HG02610 (cell line): ENCODE measurements around the gene MTAP.

ENCODE experiments used
- ATAC-seq: cut with Tn5 transposase; IDR thresholded peaks from one replicate; pipeline ENCODE4 v1.9.1; 2021; ENCODE audit warnings: mild to moderate bottlenecking, moderate library complexity; ENCODE audit not compliant: unreplicated experiment

The MTAP gene

DNA sequence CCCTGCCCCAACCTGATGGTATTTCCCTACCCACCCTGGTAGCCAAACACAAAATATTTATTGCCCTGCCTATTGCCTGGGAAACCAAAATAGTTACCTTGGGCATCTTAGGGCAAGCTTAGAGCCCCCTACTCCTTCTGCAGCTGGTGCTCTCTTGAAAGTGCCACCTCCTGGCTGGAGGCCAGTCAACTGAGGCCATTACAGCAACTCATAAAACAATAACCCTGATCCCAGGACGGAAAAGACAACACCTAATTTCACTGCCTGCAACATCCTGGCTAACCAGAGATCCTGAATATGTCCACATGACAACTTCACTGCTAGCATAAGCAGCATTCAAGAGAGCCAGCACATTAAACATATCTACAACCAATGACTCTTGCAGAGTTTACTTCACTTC is 38.7 kb downstream of the MTAP start:
- ATAC-seq, result no peak

DNA sequence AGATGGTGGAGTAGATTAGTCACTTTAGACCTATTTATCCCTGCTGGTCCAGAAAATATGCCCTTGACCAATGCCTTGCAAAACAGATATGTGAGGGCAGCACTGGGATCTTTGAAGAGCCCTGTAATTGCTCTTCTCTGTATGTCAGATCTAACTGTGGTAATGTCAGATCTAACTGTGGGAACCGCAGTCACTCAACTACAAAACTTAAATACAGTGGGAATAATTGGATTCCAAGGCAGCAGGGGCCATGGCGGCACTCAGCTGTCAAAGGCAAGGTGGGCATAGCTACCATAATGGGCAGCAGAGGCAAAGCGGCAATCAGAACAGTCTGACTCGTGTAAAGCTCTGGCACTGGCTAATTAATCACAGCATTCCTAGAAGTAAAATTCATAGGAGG is 46.2 kb downstream of the MTAP start:
- ATAC-seq, result no peak

DNA sequence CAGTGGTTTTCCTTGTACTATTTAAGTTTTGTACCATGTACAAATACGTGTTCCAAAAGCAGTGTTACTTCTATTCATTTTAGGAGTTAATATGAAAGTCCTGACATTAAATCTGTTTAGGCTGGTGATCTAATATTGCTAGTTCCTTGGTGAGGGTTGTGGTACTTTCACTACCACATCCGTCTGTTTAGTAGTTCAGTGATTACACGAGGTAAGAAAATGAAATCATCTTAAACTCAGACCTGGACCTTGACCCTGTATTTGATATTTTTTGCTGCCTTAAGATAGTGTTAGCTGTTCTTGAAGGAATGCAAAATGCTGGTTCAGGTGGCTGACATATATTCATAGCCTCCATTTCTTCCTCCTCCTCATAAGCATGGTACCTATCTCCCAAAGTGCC is 50.3 kb downstream of the MTAP start:
- peak; percentile 98 for ATAC-seq

DNA sequence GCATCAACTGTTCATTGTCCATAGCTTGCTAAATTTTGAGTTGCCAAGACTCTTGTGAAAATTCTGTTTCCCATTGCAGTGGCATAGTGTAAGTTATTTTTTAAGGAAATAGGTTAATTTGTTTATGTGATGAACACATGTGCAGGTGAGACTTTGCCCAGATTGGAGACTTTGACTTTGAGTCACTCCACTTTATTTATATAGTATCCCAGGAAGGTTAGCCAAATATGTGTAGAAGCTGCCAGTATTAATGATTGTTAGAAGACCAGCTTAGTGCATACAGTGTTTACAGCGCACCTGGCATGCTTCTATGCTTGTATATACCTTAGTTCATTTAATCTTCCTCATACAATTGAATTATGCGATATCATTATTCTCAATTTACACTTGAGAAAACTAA is 51.0 kb downstream of the MTAP start:
- ATAC-seq, result no peak

DNA sequence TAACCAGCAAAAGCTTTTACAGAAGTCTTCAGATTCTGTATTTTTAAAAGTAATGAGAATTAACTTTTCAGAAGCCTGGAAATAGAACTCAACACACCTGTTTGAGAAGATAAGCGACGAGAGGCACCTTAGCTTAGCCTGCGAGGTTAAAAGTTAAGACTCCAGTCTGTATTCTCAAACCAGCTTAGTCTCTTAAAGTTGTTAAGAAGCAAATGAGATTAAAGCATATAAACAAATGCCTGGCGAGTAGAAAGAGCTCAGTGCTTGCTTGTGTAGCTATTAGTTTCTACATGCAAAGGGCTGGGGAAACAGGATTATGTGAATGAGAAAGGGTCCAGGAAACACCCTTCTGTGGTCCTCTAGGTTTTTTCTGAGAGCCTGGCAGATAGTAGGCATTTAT is 51.7 kb downstream of the MTAP start:
- no peak for ATAC-seq

DNA sequence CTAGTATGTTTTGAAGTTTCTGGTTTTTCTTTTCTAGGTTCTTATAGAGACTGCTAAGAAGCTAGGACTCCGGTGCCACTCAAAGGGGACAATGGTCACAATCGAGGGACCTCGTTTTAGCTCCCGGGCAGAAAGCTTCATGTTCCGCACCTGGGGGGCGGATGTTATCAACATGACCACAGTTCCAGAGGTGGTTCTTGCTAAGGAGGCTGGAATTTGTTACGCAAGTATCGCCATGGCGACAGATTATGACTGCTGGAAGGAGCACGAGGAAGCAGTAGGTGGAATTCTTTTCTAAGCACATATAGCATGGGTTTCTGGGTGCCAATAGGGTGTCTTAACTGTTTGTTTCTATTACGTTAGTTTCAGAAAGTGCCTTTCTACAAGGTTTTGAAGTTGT is 52.2 kb downstream of the MTAP start:
- no peak for ATAC-seq

DNA sequence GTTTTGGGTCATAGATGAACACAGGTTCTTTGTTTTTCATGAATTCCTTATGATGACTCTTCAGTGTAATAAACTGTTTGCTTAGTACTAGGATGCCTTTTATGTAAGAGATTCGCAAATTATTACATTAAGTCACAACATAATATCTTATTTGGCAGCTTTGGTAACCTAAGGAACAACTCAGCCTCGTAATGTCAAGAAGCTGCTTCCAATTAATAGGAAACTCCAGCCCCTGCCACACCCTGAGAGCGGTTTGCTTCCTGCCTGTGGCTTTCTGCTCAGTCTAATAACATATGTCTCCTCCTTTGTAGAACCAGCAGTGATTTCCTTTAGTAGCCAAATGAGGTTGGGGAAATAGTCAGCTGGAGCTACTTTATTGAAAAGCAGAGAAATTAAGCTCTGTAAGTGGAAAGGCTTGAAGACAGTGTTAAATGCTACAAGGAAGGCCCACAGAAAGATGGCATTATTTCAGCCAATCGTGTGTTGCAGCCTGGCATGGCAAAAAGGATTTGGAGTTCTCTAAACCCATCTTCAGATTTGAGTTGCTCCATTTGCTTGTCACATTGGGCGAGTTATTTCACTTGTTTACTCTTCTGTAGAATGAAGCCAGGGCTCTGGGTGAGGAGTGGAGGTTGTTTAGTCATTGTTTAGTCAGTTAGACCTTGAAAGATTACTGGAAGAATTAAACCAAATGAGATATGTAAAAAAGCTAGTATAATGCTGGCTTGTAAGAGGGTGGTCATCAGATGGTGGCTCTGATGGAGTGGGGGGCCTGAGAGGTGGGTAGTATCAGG is 54.1 kb downstream of the MTAP start:
- ATAC-seq, result no peak

DNA sequence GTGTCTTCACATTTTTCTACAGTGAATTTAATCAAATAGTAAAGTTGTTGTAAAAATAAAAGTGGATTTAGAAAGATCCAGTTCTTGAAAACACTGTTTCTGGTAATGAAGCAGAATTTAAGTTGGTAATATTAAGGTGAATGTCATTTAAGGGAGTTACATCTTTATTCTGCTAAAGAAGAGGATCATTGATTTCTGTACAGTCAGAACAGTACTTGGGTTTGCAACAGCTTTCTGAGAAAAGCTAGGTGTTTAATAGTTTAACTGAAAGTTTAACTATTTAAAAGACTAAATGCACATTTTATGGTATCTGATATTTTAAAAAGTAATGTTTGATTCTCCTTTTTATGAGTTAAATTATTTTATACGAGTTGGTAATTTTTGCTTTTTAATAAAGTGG is 60.4 kb downstream of the MTAP start:
- ATAC-seq, result no peak

DNA sequence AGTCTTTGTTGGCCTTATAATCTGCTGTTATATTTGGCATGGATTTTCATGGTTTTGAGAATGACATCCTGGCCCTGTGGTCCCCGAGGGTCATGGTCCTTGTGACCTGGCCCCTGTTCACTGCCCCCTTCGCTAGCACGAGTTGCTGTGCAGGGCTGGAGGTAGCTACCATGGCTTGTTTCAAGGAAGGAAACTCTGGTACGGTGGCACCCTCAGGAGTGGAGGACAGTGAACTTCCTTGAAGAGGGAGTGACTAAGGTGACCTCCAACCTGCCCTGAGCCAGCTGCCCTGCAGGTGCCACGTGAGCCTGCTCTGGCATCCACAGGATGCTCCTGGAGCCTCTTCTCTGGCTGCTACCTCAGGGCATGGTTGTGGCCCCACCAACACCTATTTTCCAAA is 62.1 kb downstream of the MTAP start:
- ATAC-seq, result no peak

DNA sequence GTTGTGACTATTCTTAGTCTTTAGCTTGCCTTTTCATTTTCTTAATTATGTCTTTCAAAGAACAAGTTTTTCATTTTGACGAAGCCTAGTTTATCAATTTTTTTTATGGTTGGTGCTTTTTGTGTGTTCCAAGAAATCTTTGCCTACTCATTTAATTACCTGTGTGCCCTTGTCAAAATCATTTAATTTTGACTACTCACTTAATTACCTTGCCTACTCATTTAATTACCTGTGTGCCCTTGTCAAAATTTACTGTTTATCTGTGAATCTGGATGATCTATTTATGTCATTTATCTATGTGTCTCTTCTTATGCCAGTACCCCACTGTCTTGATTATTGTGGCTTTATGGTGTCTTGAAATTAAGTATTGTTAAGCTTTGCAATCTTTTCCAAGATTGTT is 63.9 kb downstream of the MTAP start:
- no peak for ATAC-seq

DNA sequence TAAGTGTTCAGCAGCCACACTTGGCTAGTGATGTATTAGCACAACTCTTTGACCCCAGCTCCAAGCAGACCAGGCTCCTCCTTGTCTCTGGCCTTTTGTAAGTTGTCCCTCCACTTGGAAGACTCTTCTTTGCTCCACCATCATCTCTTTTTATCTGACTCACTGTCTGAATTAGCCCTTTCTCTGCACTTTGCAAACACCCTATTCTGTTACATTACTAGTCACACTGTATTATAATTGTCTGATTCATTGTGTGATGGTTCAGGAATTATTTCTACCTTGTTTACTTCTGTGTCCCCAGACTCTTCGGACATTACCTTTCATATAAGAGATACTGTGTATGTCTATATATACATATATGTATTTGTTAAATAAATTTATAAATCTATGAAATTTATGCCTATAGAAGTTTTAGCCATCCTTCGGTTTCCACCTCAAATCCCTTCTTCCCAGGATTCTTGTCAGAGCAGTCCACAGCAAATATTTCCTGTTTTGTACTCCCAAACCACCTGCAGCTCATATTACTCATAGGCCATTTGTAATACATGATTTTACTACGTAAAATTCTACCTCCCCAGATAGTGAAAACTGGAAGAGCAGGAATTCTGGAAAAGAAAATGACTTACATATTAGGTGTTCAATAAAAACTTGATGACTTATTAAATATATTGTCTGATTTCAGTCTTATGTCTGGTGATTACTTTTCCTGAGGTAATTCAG is 69.0 kb downstream of the MTAP start:
- ATAC-seq, result no peak

DNA sequence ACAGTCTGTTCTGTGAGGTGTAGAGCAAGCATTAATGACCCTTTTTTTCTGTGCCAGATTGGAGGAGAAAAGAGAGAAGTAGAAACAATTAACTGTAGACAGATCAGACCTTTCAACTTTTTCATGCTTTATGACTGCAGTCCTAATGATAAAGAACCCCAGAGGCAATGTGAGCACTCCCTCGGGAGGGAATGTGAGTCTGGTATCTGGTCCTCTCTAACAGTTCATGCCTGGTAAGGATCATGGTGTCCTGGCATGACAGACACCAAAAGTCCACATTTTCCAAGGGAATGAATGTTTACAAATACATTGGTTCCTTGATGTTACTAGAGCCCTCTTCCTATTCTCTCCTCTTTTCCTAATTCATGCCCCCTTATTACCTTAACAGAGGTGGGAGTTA is 70.3 kb downstream of the MTAP start:
- ATAC-seq, result no peak

DNA sequence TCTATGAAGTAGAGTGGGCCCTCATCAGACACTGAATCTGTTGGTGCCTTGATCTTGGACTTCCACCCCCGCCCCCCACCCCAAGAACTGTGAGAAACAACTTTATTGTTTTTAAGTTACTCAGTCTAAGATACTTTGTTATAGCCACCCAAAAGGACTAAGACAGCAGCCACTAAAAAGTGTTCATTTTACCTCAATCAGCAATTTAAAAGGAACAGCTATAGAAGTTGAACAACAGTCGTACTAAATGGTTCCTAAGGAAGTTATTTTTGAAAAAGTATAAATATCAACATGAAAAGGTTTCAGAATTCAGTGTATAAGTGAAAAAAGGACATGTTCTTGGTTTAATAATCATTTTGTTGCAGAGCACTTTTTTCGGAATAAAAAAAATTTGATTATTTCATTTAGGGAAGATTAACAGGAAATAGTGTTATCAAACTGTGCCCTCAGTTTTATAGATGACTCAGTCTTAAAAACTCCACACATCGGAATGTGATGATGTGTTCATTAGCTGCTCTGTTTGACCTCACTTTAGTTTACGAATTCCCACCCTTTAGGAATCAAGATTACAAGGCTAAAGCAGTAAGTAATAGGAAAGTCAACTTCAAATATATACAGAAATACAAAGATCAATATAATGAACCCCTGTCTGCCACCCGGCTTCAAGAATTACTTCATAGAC is 71.2 kb downstream of the MTAP start:
- ATAC-seq, result no peak

DNA sequence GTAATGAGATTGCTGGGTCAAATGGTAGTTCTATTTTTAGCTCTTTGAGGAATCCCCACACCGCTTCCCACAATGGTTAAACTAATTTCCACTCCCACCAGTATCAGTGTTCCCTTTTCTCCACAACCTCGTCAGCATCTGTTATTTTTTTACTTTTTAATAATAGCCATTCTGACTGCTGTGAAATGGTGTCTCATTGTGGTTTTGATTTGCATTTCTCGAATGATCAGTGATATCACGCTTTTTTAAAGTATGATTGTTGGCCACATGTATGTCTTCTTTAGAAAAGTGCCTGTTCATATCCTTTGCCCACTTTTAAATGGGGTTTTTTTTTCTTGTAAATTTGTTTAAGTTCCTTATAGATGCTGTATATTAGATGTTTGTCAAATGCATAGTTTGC is 73.5 kb downstream of the MTAP start:
- no peak for ATAC-seq

DNA sequence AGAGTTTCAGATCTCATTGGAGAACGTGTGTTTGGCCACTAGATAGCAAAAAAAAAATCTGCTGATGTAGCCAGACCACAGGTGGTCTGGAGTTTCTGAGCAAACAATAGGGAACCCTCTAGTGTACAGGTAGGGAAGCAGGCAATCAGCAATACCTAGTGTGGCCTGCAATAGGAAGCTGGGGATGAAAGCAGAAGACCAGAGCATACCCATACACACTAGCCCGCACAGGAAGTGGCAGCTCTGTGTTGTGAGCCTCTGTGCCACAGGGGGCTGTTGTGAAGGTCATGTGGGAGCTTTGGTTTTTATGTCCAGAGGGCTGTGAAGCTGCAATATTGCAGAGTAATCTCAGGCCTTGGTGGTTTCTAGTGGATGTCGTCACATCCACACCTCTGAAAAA is 81.2 kb downstream of the MTAP start:
- ATAC-seq, result no peak

DNA sequence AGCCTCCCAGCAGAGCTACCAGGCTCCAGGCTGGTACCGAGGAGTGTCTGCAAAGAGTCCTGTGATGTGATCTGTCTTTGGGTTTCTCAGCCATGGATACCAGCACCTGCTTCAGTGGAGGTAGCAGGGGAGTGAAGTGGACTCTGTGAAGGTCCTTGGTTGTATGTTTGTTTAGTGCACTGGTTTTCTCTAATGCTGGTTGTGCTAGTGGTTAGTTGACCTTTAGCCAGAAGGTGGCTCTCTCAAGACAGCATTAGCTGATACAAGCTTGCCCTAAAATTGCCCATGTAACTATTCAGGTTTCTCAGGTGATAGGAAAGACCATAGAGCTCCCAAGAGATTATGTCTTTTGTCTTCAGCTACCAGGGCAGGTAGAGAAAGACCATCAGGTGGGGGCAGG is 87.2 kb downstream of the MTAP start:
- no peak for ATAC-seq

DNA sequence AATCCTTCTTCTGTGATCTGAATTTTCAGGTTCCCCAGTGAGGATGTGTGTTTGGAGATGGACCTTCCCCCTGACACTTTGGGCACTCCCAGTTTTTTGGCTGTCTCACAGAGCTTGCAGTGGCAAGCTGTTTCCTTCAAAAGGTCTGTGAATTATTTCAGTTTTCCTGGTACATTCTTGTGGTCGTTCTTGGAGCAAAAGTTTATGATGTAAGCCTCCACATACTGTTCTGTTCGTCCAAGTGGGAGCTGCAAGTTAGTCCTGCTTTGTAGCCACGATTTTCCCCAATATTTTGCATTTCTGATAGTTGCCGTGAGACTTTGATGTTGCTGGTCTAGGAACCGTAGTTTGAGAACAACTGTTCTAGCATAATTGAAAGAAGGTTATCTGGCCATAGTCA is 88.3 kb downstream of the MTAP start:
- no peak for ATAC-seq

DNA sequence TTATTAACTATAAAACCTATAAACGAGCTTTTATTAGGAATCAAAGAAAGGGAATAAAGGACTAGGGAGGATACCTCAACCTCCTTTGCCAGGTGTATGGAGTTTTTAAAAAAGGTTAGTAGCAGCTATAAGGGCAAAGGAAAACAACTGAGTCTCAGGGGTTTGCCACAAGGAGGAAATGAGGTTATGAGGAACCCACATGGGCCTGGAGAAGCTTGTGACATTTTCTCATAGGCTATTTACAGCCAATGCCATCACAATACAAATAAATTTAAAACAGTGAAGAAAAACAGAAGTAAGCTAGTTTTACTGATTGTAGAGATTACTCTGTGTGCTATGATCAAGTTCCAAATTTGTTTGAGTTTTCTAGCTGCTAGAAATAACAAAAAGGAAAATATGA is 99.1 kb downstream of the MTAP start:
- ATAC-seq, result no peak

DNA sequence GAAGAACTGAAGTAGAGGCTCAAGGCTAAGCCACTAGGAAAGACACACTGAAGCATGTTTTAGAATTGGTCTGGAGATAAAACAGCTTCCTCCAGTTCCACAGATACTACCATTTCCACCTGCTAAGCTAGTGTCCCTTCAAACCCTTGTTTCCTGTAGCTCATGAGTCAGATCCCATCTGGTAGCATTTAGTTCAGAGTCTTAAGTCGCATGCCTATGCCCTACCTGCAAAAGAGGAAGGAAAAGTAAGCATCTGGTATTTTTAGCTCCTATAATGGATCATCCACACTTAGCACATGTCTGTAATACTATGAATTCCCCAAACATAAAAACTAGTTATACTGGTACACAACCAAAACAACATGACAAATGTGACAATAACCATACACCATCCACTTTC is 99.7 kb downstream of the MTAP start:
- ATAC-seq, result peak; percentile 60

DNA sequence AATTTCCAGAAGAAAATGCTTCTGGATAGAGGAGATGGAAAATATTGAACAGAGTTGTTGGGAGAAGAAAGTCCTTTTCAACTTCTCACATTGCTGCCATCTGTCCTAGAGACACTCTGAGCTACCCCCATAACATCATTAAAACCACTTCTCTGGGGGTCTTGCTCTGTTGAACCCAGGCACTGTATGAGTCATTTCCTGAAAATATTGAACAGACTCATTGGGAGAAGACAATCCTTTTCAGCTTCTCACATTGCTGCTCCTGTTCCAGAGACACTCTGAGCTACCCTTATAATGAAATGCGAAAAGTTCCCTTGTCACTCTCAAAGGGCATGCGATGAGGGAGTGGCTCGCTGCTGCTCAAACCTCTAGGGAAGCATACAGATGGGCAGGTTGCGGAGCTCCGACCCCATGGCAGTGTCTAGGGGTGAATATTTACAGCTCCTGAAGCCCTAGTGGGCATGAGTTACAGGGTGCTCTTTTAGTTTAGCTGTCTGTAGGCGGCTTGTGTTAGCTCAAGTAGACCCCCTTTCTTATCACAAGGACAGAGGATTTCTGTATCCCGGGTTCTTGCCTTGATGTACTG is 101.0 kb downstream of the MTAP start:
- ATAC-seq, result no peak

DNA sequence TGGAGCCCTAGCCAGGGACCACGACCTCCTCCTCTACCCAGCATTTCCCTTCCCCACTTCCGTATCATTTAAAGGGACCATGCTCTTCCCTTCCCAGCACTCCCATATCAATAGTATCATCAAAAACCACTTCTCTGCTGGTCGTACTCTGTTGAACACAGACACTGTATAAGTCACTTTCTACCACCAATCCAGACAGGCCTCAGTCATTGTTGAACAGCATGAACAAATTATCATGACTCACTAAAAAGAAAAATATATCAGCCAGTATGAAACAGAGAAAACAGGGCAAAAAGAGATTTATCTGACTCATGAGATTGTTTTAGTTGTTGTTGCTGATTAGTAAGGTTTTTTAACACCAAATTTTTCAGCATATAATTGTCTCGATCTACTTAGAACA is 101.9 kb downstream of the MTAP start:
- no peak for ATAC-seq

DNA sequence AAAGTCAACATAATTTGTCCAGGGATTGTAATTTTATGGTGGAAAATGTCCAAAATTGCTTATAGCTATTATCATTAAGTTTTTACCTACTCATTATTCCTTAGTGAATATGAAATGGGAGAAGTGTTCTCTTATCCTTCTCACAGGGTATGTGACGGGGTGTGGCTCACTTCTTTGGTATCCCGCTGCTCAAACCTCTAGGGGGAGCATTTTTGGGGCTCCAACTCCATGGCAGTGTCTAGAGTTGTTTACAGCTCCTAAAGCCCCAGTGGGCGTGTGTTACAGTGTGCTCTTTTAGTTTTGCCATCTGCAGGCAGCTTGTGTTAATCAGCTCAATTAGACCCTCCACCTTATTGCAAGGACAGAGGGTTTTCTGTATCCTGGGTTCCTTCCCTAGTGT is 102.3 kb downstream of the MTAP start:
- ATAC-seq, result no peak
